H1 (cell line): ENCODE measurements around the gene SVIL. TPM values are rescaled to one million over a fixed set of nuclear protein-coding genes. Genes with fewer than 3 reads are reported as not detected.

Experiments
- CTCF ChIA-PET: fragments of 300-600 bp; sonication (Branson Sonifier 250); formaldehyde crosslinking; loops from one replicate; lab custom pipeline; 2021; ENCODE audit not compliant: partially characterized antibody; lab: Charles Lee
- POLR2A ChIA-PET: fragments of 300-600 bp; sonication (Branson Sonifier 250); formaldehyde crosslinking; loops from one replicate; lab custom pipeline; 2021; ENCODE audit warnings: inconsistent platforms; ENCODE audit not compliant: partially characterized antibody; lab: Charles Lee
- DNase-seq, 2 experiments: peaks; one replicate each; pipeline versions ENCODE4 v3.0.0 to v3.0.0-alpha.2; 2010 to 2022; ENCODE audit warnings: low spot score in 2 of 2, low read depth in 1 of 2, mixed read lengths in 1 of 2
- FAIRE-seq: peaks from 2 replicates; lab custom pipeline; 2011; peaks lifted over from hg19 to GRCh38; lab: Jason Lieb, UNC
- H2AFZ ChIP-seq: 2 replicates; pipeline ENCODE4 v1.8.1; 2012; ENCODE audit warnings: low read length, inconsistent platforms
- H2AK5ac ChIP-seq: 2 replicates; pipeline ENCODE4 v1.6.1; 2013; ENCODE audit warnings: low read depth, low read length
- H2BK120ac ChIP-seq: replicated peaks from 2 replicates; pipeline ENCODE3; 2013; ENCODE audit warnings: low read depth, low read length, inconsistent platforms
- H2BK12ac ChIP-seq: 2 replicates; pipeline ENCODE4 v1.6.1; 2013; ENCODE audit warnings: low read depth, low read length
- H2BK15ac ChIP-seq: 2 replicates; pipeline ENCODE4 v1.6.1; 2013; ENCODE audit warnings: low read length
- H2BK20ac ChIP-seq: 2 replicates; pipeline ENCODE4 v1.6.1; 2013; ENCODE audit warnings: low read length
- H2BK5ac ChIP-seq: 2 replicates; pipeline ENCODE4 v1.6.1; 2013; ENCODE audit warnings: low read depth, low read length
- H3K14ac ChIP-seq: 2 replicates; pipeline ENCODE4 v1.6.1; 2013; ENCODE audit warnings: inconsistent platforms; ENCODE audit not compliant: insufficient read length
- H3K18ac ChIP-seq: 2 replicates; pipeline ENCODE4 v1.6.1; 2013; ENCODE audit warnings: low read length; ENCODE audit errors: extremely low read depth
- H3K23ac ChIP-seq: 2 replicates; pipeline ENCODE4 v1.6.1; 2013; ENCODE audit warnings: inconsistent platforms; ENCODE audit not compliant: insufficient read length
- H3K23me2 ChIP-seq: 2 replicates; pipeline ENCODE4 v1.6.1; 2013; ENCODE audit warnings: low read depth, low read length
- H3K27ac ChIP-seq: 2 replicates; pipeline ENCODE4 v1.6.1; 2011; ENCODE audit warnings: low read depth, low read length, inconsistent platforms
- H3K27me3 ChIP-seq, 4 experiments: replicated peaks in 1 of 4; 1 replicate in 1 of 4; 2 replicates in 3 of 4; pipeline versions ENCODE4 v1.6.1 to v1.8.1; 2011 to 2013; ENCODE audit warnings: low read length in 3 of 4, mild to moderate bottlenecking in 3 of 4, inconsistent platforms in 2 of 4, mixed read lengths in 2 of 4, moderate library complexity in 1 of 4; ENCODE audit not compliant: control insufficient read depth in 3 of 4, insufficient read depth in 3 of 4; ENCODE audit errors: extremely low read depth in 1 of 4
- H3K36me3 ChIP-seq, 4 experiments: 2 replicates each; pipeline versions ENCODE4 v1.6.1 to v1.8.1; 2011 to 2013; ENCODE audit warnings: mild to moderate bottlenecking in 4 of 4, low read length in 3 of 4, moderate library complexity in 2 of 4, control low read depth in 1 of 4, inconsistent platforms in 1 of 4; ENCODE audit not compliant: insufficient read depth in 4 of 4, control insufficient read depth in 2 of 4
- H3K4ac ChIP-seq: replicated peaks from 2 replicates; pipeline ENCODE3; 2013; ENCODE audit warnings: low read length, low read depth, mixed read lengths, inconsistent platforms; ENCODE audit not compliant: insufficient read length
- H3K4me1 ChIP-seq, 4 experiments: replicated peaks in 1 of 4; 1 replicate in 1 of 4; 2 replicates in 3 of 4; pipeline versions ENCODE4 v1.6.1 to v1.8.1; 2011 to 2013; ENCODE audit warnings: low read length in 3 of 4, inconsistent platforms in 2 of 4, mixed read lengths in 1 of 4; ENCODE audit not compliant: insufficient read depth in 4 of 4, control insufficient read depth in 3 of 4
- H3K4me2 ChIP-seq, 2 experiments: 2 replicates each; pipeline versions ENCODE4 v1.6.1 to v1.8.1; 2011 to 2013; ENCODE audit warnings: low read depth in 2 of 2, low read length in 2 of 2, control low read depth in 1 of 2, inconsistent platforms in 1 of 2, mild to moderate bottlenecking in 1 of 2; ENCODE audit not compliant: insufficient read depth in 1 of 2
- H3K4me3 ChIP-seq, 4 experiments: fragments of 200-600, 300-600 bp in 1 of 4; sonication (generic), shearing (Covaris generic), sonication (Bioruptor Twin) in 1 of 4; 2 replicates each; pipeline versions ENCODE4 v1.5.1 to v1.8.1; 2011 to 2016; ENCODE audit warnings: low read length in 4 of 4, low read depth in 3 of 4, control low read depth in 2 of 4, inconsistent platforms in 2 of 4, mild to moderate bottlenecking in 2 of 4, mixed read lengths in 1 of 4, moderate library complexity in 1 of 4; ENCODE audit not compliant: insufficient read depth in 2 of 4; ENCODE audit errors: extremely low read depth in 1 of 4
- H3K56ac ChIP-seq: replicated peaks from 2 replicates; pipeline ENCODE3; 2013; ENCODE audit warnings: low read depth, mild to moderate bottlenecking, mixed read lengths, low read length, inconsistent platforms; ENCODE audit not compliant: insufficient read length
- H3K79me1 ChIP-seq: 2 replicates; pipeline ENCODE4 v1.6.1; 2013; ENCODE audit warnings: low read depth, low read length, control low read depth
- H3K79me2 ChIP-seq, 2 experiments: 2 replicates each; pipeline versions ENCODE4 v1.6.1 to v1.8.1; 2012 to 2013; ENCODE audit warnings: low read length in 2 of 2, mild to moderate bottlenecking in 2 of 2, inconsistent platforms in 1 of 2; ENCODE audit not compliant: insufficient read depth in 2 of 2, control insufficient read depth in 1 of 2
- H3K9ac ChIP-seq, 4 experiments: replicated peaks in 1 of 4; 1 replicate in 1 of 4; 2 replicates in 3 of 4; pipeline versions ENCODE4 v1.6.1 to v1.8.1; 2011 to 2013; ENCODE audit warnings: low read depth in 3 of 4, low read length in 3 of 4, control low read depth in 2 of 4, mild to moderate bottlenecking in 2 of 4, moderate library complexity in 2 of 4, inconsistent platforms in 1 of 4; ENCODE audit errors: extremely low read depth in 1 of 4
- H3K9me3 ChIP-seq, 2 experiments: 2 replicates each; pipeline versions ENCODE4 v1.6.1 to v1.8.1; 2012 to 2013; ENCODE audit warnings: mild to moderate bottlenecking in 2 of 2, moderate library complexity in 2 of 2, control low read depth in 1 of 2, inconsistent platforms in 1 of 2, low read depth in 1 of 2, low read length in 1 of 2, mixed read lengths in 1 of 2; ENCODE audit not compliant: insufficient read depth in 2 of 2
- H4K20me1 ChIP-seq, 2 experiments: replicated peaks in 1 of 2; 2 replicates each; pipeline versions ENCODE3 to v1.8.1; 2011 to 2013; ENCODE audit warnings: inconsistent platforms in 2 of 2, low read length in 2 of 2, mild to moderate bottlenecking in 1 of 2; ENCODE audit not compliant: insufficient read depth in 2 of 2, control insufficient read depth in 1 of 2
- H4K5ac ChIP-seq: 2 replicates; pipeline ENCODE4 v1.6.1; 2013; ENCODE audit warnings: low read length, low read depth, mixed read lengths, inconsistent platforms; ENCODE audit not compliant: insufficient read length
- H4K8ac ChIP-seq: 2 replicates; pipeline ENCODE4 v1.8.0; 2013; ENCODE audit warnings: mild to moderate bottlenecking, moderate library complexity, low read length, inconsistent platforms; ENCODE audit not compliant: insufficient read depth; ENCODE audit errors: extremely low read depth
- H4K91ac ChIP-seq: replicated peaks from 2 replicates; pipeline ENCODE3; 2013; ENCODE audit warnings: low read length, mixed read lengths, inconsistent platforms; ENCODE audit not compliant: insufficient read length
- CREB1 ChIP-seq: IDR thresholded peaks from 2 replicates; pipeline ENCODE4 v1.6.1; 2012; ENCODE audit warnings: inconsistent platforms
- USF2 ChIP-seq: IDR thresholded peaks from 2 replicates; pipeline ENCODE4 v1.6.1; 2011; ENCODE audit warnings: low read length, improper control_type of control experiment
- WGBS, 2 experiments: shearing (Covaris generic) in 1 of 2; methylation state at CpG; one replicate each; pipeline versions ENCODE4 v1.1.6 to v1.1.7; 2013 to 2015; ENCODE audit warnings: low lambda C conversion rate in 2 of 2, mixed read lengths in 2 of 2, inconsistent platforms in 1 of 2, low coverage in 1 of 2, missing lambda C conversion rate in 1 of 2; ENCODE audit not compliant: insufficient replicate concordance in 2 of 2, insufficient coverage in 1 of 2, insufficient read length in 1 of 2; ENCODE audit errors: extremely low coverage in 1 of 2, missing lambda C conversion rate in 1 of 2; 5-methylcytosine and 5-hydroxymethylcytosine counted together
- polyA plus RNA-seq, 7 experiments: library from polyadenylated mRNA; depleted of rRNA in 3 of 7; stranded (reverse) in 5 of 7; unstranded in 2 of 7; fragments of >200 nt in 5 of 7; fragments of 200-250 nt in 2 of 7; gene quantifications; 1 replicate in 5 of 7; 2 replicates in 1 of 7; 4 replicates in 1 of 7; pipeline versions ENCODE4 v1.2.1 to v1.2.3, GENCODE V29; 2011 to 2013; ENCODE audit warnings: missing spikeins in 2 of 7, mixed read lengths in 2 of 7
- total RNA-seq: library from RNA; stranded (reverse); fragmentation: NEBNext Ultra II Directional; extraction: Animal tissue kit (Norgen Biotek cat#: 25700); gene quantifications from 2 replicates; pipeline ENCODE4 v1.2.1, GENCODE V29; 2021

SVIL gene
- total and polyA plus RNA-seq, 2 of the 8 experiments (the other 6 are each of a cell fraction or from before 2014, with no cell fraction given), result 4.7 to 15.4 TPM

DNA sequence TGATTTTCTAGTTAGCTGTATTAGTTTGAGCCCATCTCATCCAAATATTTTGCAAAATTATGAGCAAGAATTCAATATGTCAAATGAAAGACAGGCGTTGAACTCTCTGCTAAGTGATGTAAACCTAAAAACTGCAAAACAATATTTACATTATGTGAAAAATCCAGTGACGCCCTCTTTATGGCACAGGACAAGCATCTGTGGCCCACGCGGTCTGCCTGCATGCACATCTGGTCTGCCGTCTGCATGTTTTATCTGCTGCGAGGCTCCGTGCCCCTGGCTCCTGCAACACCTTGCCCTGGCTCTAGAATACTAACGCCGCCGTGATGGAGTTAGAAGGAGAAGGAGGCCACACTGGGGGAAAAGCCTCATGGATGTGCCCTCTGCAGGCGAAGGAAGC lies 142.0 kb downstream of the SVIL start:
- Histone ChIP-seq H2AFZ (no peak overlapping the region), H3K79me1 (no peaks in the 10 kb centered on the region), H3K79me2 (no peaks in the 10 kb centered on the region), H3K18ac (no peak overlapping the region), H4K20me1 (no peaks in the 10 kb centered on the region), H2BK120ac (no peak overlapping the region), H3K36me3 (peaks cover 0 to 4% (median 0%) of the 10 kb centered on the region in 4 experiments; a peak in 3 of 8 replicates), H4K91ac (no peak overlapping the region), H3K23ac (no peak overlapping the region), H4K5ac (no peak overlapping the region), H3K9me3 (no peaks in the 10 kb centered on the region), H2BK20ac (no peak overlapping the region), H3K27ac (no peak overlapping the region), H2BK15ac (no peak overlapping the region), H3K27me3 (no peaks in the 10 kb centered on the region), H3K9ac (no peak overlapping the region), H3K56ac (no peak overlapping the region), H2BK12ac (no peak overlapping the region), H3K4me1 (peaks cover 0 to 3% (median 0%) of the 10 kb centered on the region in 4 experiments; a peak in 2 of 7 replicates), H2BK5ac (no peak overlapping the region), H3K14ac (no peak overlapping the region), H3K4ac (no peak overlapping the region), H3K4me3 (no peak overlapping the region), H3K23me2 (no peaks in the 10 kb centered on the region), H2AK5ac (no peak overlapping the region), H4K8ac (no peak overlapping the region), H3K4me2 (no peak overlapping the region)
- ChIA-PET POLR2A (no interaction called here), CTCF (interaction anchor here (0.6 to 1.4 kb wide), 3 partner anchors 9 to 84 kb away, joined by 3 to 5 read pairs (median 4); no protein-coding TSS in a partner anchor)
- TF ChIP-seq USF2 (no peak), CREB1 (no peak)
- no peak for FAIRE-seq
- 84% methylated on average over 10 of the region's 11 CpGs; no CpG with 5 or more reads in 1 of the 2 experiments for WGBS, 2 experiments
- no peak for DNase-seq
